T-helper 2 cell (primary cell): ENCODE data around the gene ATP8B3.

Source experiments
- DNase-seq, 5 experiments: peaks; one replicate each; pipeline versions ENCODE4 v3.0.0 to v3.0.0-alpha.2; 2012 to 2022

Gene ATP8B3

DNA sequence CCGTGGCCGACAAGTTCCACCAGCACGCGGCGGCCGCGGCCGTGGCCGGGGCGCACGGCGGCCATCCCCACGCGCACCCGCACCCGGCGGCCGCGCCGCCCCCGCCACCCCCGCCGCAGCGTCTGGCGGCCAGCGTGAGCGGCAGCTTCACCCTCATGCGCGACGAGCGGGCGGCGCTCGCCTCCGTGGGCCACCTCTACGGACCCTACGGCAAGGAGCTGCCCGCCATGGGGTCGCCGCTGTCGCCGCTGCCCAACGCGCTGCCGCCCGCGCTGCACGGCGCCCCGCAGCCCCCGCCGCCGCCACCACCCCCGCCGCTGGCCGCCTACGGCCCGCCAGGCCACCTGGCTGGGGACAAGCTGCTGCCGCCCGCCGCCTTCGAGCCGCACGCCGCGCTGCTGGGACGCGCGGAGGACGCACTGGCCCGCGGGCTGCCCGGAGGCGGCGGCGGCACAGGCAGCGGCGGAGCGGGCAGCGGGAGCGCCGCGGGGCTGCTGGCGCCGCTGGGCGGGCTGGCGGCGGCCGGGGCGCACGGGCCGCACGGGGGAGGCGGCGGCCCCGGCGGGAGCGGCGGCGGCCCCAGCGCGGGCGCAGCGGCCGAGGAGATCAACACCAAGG is 57.9 kb downstream of the ATP8B3 start:
- DNase-seq = no peak

DNA sequence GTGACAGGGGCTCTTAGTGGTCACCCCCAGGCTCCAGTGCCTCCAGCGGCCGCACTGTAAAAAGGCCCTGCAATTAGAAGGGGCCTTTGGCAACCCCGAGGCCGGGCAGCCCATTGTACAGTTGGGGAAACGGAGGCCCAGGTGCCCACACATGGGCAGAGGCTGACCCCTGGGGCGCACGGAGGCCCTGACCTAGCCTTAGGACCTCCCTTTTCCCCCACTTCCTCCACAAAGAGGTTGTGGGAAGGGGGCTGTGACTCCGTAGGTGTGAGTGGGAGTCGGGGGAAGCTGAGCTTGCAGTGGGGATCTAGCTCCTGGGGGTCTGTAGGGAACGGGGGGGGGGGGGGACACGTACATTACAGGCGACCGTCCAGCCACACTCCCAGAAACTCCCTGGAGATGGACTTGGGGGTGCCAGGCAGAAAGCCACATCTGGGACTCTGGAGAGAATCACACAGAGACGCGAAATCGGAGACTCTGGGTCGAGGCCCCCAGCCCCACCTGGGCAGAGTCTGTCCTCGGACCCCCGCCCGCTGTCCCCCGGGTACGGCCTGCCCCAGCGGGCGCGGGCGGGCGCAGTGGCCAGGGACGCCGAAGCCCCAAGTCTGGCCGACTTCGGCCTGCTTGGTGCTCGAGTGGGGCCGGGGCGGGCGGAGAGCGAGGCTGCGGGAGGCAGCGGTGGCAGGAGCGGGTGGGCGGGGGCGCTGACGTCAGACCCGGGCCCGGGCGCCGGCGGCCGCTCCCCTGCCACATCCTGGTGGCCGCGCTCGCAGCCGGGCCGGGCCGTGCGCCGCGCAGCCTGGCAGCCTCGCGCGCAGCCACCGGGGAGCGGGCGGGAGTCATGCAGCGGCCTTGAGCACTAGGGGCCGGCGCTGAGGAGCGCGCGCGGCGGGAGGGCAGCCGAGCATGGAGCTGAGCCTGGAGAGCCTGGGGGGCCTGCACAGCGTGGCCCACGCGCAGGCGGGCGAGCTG is 59.0 kb downstream of the ATP8B3 start, which contains the start of gene ONECUT3:
ONECUT3 (plus strand) TSS at position 750 of the 972 bp plus-strand sequence; CDS start at position 907, 157 bp downstream.
- DNase-seq = no peak

DNA sequence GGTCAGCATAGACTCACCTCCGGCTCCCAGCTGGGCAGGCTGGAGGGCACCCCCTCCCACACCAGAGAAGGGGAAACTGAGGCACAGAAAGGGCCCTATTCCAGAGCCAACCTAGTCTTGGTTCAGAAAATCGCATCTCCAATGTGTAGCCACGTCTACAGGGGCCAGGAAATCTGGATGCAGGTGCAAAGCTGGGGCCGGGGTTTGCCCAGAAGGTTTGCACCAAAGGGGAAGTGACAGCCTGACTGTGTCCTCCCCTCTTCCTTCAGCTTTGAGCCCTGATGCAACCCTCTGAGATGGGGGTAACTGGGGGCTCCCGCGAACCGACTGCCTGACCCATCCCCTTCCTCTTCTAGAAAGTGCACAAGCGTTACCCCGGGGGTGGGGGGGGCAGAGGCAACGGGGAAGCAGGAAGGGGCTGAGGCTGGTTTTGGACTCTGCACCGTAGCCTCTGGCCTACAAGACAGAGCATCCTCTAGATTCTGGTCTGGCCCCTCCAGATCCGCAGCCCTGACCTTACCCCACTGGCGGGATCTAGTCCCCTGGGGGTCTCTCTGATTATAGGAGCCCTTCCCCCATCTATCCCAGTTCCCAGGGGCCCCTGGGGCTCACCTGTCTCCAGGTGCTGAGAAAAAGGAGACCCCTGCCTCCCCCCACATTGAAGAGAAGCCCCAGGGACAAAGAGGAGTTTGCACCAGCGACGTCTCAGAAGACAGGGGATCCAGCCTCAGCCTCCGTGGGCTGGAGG is 59.9 kb downstream of the ATP8B3 start:
- no peak for DNase-seq

DNA sequence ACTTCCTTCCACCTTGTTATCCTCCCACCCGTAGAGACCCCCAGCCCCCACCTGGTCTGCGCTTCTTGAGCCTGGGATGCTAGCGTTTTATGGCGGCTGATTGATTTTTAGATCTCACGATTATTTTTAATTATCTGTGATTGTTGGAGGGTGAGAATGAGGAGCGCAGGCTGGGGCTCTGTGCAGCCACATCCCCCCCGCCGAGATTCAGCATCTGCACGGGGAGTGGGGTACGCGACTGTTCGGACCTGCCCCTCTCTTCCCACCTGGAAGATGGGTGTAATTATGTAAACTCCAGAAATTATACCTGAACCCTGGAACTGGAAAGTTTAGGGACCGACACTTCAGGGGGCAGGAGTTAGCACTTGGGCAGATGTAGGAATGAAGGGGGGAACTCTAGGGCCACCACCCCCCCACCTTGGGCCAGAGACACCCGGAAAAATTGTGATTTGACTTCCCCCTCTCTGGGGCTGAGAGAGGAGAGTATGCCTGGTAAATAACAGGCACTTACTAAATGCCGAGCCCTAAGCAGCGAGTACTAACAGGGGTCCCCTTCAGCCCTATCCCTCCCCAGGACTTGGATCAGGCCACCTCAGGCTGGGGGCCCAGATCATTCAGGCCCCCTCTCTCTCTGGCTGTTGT is 60.6 kb downstream of the ATP8B3 start:
- DNase-seq = no peak

DNA sequence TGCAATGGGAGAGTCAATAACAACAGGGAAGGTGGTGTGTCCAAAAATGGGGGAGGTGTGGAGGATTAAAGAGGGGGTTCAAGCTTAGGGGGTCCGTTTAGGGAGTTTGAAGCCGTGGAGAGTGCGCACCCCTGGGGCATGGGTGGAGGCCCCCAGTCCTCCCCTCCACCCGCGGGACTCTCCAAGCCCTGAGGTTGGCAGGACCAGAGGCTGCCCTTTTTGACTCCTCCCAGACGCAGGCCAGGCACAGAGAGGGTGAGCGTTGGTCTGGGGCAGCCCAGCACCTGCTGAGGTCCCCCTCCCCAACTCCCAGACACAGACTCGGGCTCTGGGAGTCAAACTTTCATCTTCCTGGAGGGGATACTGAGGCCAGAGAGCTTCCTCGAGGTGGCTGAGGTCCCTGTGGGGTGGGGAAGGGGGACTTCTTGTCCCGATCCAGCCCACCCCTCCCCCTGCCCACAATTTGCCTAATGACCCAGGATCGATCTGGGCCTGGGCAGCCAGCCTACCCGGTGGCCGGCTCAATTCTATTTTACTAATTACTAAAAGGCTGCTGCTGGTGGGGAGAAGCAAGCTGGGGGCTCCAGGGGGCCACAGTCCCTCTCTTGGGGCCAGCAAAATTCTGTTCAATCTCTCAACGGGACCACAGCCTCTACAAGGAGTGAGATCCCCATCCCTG is 61.6 kb downstream of the ATP8B3 start:
- DNase-seq = no peak

DNA sequence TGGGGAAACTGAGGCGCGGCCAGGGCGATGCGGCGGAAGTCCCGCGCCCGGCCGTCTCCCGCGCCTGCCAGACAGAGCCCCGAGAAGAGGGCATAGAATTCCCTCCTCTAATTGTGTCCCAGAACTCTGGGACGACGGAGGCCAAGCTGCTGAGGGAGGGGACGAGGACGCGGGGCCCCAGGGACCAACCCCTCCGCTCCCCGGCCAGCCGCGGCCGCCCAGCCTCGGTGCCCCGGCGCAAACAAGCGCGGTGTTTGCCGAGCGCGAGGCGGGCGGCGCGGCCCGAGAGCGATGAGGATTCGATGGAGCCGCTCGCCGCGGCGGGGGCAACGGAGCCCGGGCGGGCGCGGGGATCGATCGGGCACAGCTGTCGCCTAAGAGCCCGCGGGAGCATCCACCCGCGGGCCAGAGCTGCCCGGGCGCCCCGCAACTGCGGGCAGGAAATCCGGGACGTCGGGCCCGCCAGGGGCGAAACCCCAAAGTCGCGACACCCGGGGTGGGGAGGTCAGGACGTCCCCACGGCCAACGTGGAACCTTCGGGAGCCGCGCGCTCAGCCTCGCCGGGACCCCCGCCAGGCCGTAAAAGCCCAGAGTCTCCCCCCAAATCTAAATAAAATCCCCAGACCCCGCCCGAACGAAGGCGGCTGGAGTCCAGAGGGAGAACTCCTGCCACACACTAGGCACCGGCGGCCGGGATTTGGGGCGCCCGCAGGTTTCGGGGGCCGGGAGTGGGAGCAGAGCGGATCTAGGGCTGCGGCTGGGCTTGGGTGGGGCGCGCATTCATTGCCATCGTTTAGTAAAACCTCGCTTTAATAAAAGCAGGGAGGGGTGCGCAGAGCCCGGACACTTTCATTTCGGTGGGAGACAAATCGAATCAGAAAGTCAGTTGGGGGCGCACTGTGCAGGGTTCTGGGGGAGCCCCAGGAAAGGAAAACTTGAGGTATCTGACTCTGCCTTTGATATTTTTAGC is 62.4 kb downstream of the ATP8B3 start:
- no peak for DNase-seq

DNA sequence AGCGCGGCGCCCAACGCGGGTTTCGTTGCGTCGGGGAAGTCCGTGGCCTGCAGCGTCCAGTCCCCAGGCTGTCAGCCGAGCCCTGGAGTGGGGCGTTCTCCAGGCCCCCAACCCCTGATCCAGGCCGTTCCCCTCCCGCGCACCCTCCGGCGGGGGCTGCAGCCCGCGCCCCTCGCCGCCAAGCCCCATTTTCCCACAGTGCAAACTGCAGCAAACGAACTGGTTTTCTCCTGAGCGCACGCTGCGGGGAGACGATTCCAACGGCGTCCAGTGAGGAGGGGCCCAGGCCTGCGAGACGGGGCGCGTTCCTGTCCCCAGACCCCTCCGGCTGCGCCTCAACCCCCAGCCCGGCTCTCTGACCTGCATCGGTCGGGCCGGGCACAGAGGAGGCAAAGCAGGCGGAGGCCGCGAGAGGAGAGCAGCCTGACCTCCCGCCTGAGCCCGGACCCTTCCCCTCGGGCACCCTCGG is 63.2 kb downstream of the ATP8B3 start:
- no peak for DNase-seq

DNA sequence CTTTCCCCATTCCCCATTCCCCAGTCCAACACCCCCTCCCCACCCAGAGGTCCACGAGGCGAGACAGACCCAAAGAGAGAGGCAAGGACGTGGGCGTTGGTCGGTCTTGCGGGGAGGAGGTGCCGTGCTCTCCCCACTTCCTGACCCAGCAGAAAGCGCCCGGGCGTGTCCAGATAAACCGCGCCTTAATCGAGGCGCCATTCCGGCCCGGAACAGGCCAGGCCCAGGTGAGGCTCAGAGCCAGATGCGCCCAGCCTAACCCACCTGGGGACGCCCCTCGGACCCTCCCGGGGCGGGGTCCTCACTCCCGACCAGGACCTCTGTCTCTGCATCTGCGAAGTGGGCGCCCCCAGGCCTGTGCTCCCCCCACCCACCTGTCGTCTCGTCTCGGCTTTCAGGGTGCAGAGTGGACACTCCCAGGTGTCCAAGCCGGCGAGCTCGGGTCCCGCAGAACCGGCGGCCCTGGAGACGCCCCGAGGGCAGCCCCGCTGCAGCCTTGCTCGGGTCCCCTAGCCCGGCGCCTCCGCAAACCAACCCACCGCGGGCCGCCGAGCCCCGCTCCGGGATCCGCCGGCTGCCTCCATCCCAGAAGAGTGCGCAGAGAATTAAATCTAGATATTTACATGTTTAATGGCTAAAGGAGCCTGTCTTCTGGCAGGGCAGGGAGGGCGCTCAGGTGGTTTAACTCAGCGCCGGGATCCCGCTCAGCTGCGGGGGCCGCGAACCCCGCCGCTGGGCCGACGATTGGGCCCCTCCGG is 63.8 kb downstream of the ATP8B3 start:
- DNase-seq = no peak

DNA sequence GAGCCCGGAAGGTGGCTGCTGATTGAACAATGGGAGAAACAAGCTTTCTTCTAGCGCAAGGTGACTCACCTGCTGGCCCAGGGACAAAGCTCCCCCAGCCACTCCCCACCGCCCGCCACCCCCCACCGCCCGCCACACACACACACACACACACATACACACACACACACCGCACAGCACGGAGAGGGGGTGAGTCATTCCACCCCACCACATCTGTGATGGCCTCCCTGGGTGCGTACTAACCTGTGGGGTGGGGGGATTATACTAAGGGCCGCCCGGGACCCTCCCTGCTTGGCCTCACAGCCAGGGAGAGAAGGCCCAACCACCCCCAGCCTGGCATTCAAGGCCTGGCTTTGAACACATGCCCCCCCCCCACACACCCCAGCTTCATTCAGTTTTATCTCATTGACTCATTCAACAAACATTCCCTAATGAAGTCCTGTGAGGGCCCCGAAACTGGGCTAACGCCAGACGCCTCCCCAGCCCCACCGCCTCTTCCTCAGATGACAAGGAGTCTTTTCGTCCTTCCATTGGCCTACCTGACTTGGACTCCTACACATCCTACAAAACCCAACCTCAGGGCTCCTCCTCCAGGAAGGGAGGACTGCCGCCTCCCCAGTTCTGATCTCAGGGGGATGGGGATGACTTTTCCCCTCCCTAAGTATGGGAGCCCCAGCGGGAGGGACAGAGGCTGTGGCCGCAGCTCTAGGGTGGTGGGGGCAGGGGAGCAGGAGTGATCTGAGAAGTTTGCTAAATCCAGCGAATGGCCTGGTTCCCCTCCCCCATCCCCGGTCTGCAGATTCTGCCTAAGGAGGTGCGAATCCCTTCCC is 64.6 kb downstream of the ATP8B3 start:
- DNase-seq = peak in 1 of 5 experiments; percentile 66

DNA sequence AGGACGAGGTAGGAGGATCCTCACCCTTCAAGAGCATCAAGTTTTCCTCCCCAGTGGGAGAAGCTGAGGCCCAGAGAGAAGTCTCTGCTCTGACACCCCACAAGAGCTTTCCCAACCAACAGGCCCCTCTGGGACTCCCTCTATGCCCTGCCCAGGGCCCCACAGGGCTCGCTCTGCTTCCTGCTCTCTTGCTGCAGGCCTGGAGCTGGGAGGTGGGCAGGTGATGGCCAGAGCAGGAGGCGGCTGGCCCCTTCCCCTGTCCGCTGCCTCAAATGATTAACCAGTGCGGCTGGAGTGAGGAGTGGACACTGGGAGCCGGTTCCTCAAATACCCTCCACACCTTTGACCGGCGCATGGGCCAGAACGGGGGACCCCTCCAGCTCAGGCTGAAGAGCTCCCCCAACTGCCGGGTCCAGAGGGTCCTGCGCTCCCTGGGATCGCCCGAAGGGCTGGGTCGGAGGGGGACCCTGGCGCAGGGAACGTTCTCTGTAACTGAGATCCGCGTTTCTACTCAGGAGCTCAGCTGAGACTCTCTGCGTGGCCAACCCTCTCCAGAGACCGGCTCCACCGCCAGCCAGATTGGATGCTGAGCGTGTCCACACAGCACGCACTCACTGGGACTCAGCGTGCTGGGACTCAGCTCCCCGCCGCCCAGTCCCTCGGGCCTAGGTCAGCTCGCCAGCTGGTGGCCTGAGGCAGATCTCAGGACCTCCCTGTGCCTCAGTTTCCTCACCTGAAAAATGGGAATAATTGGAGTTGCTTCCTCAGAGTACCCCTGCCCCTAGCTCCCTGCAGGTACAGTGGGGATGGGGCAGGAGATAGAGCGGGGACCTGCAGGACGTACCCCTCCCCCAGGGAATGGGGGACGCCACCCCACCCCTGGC is 65.4 kb downstream of the ATP8B3 start:
- peak in 1 of 5 experiments; percentile 31 for DNase-seq

DNA sequence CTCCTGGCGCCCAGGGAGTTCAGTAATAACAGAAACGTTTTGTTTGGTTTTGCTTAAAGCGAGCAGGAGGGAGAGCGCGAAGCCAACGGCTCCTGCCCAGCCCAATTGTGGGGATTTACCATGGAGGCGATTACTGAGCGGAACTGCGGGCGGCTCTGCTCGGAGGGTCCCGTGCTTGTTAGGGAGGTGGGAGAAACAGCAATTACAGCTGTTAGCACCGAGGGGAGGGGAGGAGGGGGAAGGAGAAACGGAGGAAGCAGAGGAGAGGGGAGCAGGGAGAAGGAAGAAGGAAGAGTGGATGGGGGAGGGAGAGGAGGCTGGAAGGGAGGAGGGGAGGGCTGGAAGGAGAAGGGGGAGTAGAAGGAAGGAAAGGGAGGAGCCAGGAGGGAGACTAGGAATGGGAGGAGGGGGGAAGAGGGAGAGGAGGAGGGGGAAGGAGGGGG is 66.5 kb downstream of the ATP8B3 start:
- no peak for DNase-seq

DNA sequence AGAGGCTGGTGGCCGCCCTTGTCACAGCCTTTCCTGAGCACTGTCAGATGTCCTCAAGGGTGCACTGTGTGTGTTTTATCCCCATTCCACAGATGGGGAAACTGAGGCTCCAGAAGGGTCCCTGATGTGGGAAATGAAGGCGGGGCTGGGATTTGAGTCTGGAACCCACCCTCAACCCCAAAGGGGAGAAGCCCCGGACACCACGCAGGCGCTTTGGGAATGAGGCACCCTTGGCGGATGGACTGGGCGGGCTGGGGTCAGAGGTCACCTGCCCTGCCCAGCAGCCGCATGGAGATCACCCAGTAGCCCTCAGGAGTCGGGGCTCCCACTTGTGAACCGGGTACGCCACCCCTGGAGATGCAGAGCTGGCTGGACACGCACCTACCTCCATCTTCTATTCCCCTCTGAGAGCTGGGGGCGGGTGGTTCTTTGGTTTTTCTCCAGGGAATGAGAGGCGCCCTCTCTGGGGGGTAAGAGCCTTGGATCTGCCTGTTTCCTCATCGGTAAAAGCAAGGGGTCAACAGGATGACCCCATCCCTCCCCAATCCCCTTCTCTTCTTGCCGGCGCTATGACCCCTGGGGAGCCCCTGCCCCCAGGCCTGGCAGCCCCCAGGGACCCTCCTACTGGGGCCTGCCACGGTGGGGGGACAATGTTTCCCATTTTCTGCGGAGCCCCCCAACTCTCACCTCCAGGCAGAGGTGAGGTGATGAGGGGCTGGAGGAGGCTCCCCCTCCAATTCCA is 67.1 kb downstream of the ATP8B3 start:
- DNase-seq = no peak

DNA sequence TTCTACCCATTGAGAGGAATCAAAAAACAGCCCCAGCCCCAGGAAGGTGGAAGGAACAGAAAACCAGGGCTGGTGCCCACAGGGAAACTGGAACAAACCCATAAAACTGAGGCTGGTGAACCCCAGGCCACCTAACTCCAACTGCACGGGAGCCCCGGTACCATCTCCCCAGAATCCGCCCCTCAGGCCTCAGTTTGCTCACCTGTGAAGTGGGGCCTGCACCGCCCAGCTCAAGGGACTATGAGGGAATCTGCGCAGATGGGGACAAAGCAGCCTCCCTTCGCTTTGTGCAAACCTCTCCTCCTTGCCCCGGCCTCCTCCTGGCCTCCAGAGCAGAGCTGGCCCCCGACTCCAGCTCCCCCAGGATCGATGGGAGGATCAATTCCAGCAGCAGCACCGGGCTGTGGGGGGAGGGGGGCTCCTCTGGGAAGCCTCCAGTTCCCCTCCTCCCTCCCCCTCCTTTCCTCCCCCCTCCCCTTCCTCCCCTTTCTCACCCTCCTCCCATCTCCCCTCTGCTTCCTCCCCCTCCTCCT is 67.9 kb downstream of the ATP8B3 start:
- no peak for DNase-seq

DNA sequence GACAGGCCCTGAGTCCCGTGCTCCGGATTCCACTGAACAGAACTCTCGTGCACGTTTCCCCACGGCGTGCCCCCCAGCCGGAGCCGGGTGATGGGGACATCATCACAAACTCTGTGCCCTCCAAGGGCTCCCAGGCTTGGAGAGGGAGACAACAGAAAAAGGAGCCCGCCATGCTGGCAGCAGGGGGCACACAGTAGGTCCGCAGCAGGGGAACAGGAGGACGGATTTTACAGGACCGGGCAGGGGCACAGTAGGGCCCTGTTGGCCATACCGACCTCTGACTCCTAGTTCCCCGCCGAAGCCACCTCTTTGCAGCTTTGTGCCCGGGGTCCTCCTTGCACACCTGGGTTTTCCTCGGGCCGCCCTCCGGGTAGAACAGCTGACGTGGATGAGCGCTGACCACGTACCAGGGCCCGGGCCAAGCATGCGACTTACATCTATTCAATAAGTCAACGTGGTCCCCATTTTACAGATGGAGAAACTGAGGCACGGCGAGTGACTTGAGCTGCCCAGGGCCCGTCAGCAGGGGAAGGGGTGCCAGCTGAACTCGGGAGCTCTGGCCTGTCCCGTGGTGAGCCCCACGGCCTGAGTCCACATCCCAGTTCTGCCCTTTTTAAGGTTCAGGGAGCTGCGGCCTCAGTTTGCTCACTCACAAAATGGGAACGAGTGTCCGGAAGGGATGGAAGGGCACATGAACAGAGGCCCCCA is 68.9 kb downstream of the ATP8B3 start:
- DNase-seq = no peak

DNA sequence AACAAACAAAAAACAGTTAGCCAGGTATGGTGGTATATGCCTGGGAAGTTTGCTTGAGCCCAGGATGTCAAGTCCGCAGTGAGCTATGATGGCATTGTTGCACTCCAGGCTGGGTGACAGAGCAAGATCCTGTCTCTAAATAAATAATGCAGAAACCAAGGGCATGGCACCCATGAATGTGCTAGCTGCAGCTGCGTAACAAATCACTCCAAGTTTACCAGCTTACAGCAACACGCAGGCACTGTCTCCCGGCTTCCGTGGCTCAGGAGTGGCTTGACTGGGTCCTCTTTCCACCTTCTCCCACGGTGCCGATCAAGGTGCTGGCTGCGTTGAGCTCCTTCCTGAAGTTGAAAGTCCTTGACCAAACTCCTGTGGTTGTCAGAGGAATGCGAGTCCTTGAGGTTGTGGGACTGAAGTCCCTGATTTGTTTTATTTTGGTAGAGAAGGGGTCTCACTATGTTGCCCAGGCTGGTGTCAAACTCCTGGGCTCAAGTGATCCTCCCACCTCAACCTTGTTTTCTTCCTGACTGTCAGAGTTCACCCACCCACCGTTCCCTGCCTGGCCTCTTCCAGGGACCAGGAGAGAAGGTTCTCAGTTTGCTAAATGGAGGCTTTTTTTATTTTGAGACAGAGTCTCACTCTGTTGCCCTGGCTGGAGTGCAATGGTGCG is 72.0 kb downstream of the ATP8B3 start:
- no peak for DNase-seq

DNA sequence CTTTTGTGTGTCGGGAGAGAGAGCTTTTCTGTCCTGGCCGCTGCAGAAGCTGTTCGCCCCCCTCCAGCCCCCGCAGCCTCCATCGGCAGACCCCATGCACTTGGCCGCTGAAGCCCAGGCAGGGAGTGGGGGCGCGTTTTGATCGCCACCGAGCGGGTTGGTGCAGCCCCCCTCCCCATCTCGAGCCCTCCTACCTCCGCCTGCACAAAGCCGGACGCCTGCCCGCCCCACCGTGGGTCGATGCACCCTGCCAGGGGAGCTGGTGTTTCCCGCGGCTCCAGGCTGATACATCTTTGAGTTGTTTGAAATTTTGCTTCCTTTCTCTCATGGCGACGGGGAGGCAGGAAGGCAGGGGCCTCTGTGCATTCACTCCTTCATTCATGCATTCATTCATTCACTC is 75.1 kb downstream of the ATP8B3 start:
- no peak for DNase-seq
